Stimulated activated CD4-positive, alpha-beta T cell treated with anti-CD3 and anti-CD28 coated beads, Interleukin-4, amount 100 ng/mL, for 1 hour (primary cell): ENCODE data around the gene NF1.

Source experiments
- DNase-seq: peaks from one replicate; pipeline ENCODE4 v3.0.0-alpha.2; 2020

NF1 gene

GRCh38 chr17:31391496-31391949 lies 296.7 kb downstream of the NF1 start, which contains the start of gene RAB11FIP4:
RAB11FIP4 (plus strand) TSS chr17:31391675; CDS start chr17:31391853, 178 bp downstream.
- peak; percentile 18 for DNase-seq

- no peak for DNase-seq
Measured at GRCh38 chr17:31392002-31392855, 297.5 kb downstream of the NF1 start.

- no peak for DNase-seq
Measured at GRCh38 chr17:31392856-31393748, 298.3 kb downstream of the NF1 start.

- DNase-seq = no peak
Measured at GRCh38 chr17:31393749-31394146, 299.0 kb downstream of the NF1 start.

- peak; percentile 48 for DNase-seq
Measured at GRCh38 chr17:31394544-31394943, 299.8 kb downstream of the NF1 start.

- DNase-seq = no peak
Measured at GRCh38 chr17:31397256-31397939, 302.6 kb downstream of the NF1 start.

- no peak for DNase-seq
Measured at GRCh38 chr17:31398381-31399311, 303.9 kb downstream of the NF1 start.

- DNase-seq = no peak
Measured at GRCh38 chr17:31400481-31400950, 305.7 kb downstream of the NF1 start.

GRCh38 chr17:31401456-31402254 lies 306.9 kb downstream of the NF1 start:
- DNase-seq = no peak

GRCh38 chr17:31404028-31404949 lies 309.5 kb downstream of the NF1 start:
- DNase-seq = no peak

GRCh38 chr17:31405890-31406371 lies 311.2 kb downstream of the NF1 start:
- no peak for DNase-seq

GRCh38 chr17:31408586-31408985 lies 313.8 kb downstream of the NF1 start:
- no peak for DNase-seq

GRCh38 chr17:31411707-31412285 lies 317.0 kb downstream of the NF1 start:
- no peak for DNase-seq

GRCh38 chr17:31412511-31412910 lies 317.7 kb downstream of the NF1 start:
- DNase-seq = no peak

- no peak for DNase-seq
Measured at GRCh38 chr17:31413081-31413799, 318.5 kb downstream of the NF1 start.

- no peak for DNase-seq
Measured at GRCh38 chr17:31413874-31414549, 319.2 kb downstream of the NF1 start.

GRCh38 chr17:31414550-31414918 lies 319.8 kb downstream of the NF1 start:
- DNase-seq = no peak

GRCh38 chr17:31415004-31415454 lies 320.3 kb downstream of the NF1 start:
- DNase-seq = no peak
